H1 (cell line): ENCODE data around the gene ZMYM2. TPM values are rescaled to one million over a fixed set of nuclear protein-coding genes. Genes with fewer than 3 reads are reported as not detected.

Experiments
- CTCF ChIA-PET: fragments of 300-600 bp; sonication (Branson Sonifier 250); formaldehyde crosslinking; loops from one replicate; lab custom pipeline; 2021; ENCODE audit not compliant: partially characterized antibody; lab: Charles Lee
- POLR2A ChIA-PET: fragments of 300-600 bp; sonication (Branson Sonifier 250); formaldehyde crosslinking; loops from one replicate; lab custom pipeline; 2021; ENCODE audit warnings: inconsistent platforms; ENCODE audit not compliant: partially characterized antibody; lab: Charles Lee
- DNase-seq, 2 experiments: peaks; one replicate each; pipeline versions ENCODE4 v3.0.0 to v3.0.0-alpha.2; 2010 to 2022; ENCODE audit warnings: low spot score in 2 of 2, low read depth in 1 of 2, mixed read lengths in 1 of 2
- FAIRE-seq: peaks from 2 replicates; lab custom pipeline; 2011; peaks lifted over from hg19 to GRCh38; lab: Jason Lieb, UNC
- H2AFZ ChIP-seq: 2 replicates; pipeline ENCODE4 v1.8.1; 2012; ENCODE audit warnings: low read length, inconsistent platforms
- H2AK5ac ChIP-seq: 2 replicates; pipeline ENCODE4 v1.6.1; 2013; ENCODE audit warnings: low read depth, low read length
- H2BK120ac ChIP-seq: replicated peaks from 2 replicates; pipeline ENCODE3; 2013; ENCODE audit warnings: low read depth, low read length, inconsistent platforms
- H2BK12ac ChIP-seq: 2 replicates; pipeline ENCODE4 v1.6.1; 2013; ENCODE audit warnings: low read depth, low read length
- H2BK15ac ChIP-seq: 2 replicates; pipeline ENCODE4 v1.6.1; 2013; ENCODE audit warnings: low read length
- H2BK20ac ChIP-seq: 2 replicates; pipeline ENCODE4 v1.6.1; 2013; ENCODE audit warnings: low read length
- H2BK5ac ChIP-seq: 2 replicates; pipeline ENCODE4 v1.6.1; 2013; ENCODE audit warnings: low read depth, low read length
- H3K14ac ChIP-seq: 2 replicates; pipeline ENCODE4 v1.6.1; 2013; ENCODE audit warnings: inconsistent platforms; ENCODE audit not compliant: insufficient read length
- H3K18ac ChIP-seq: 2 replicates; pipeline ENCODE4 v1.6.1; 2013; ENCODE audit warnings: low read length; ENCODE audit errors: extremely low read depth
- H3K23ac ChIP-seq: 2 replicates; pipeline ENCODE4 v1.6.1; 2013; ENCODE audit warnings: inconsistent platforms; ENCODE audit not compliant: insufficient read length
- H3K23me2 ChIP-seq: 2 replicates; pipeline ENCODE4 v1.6.1; 2013; ENCODE audit warnings: low read depth, low read length
- H3K27ac ChIP-seq: 2 replicates; pipeline ENCODE4 v1.6.1; 2011; ENCODE audit warnings: low read depth, low read length, inconsistent platforms
- H3K27me3 ChIP-seq, 4 experiments: replicated peaks in 1 of 4; 1 replicate in 1 of 4; 2 replicates in 3 of 4; pipeline versions ENCODE4 v1.6.1 to v1.8.1; 2011 to 2013; ENCODE audit warnings: low read length in 3 of 4, mild to moderate bottlenecking in 3 of 4, inconsistent platforms in 2 of 4, mixed read lengths in 2 of 4, moderate library complexity in 1 of 4; ENCODE audit not compliant: control insufficient read depth in 3 of 4, insufficient read depth in 3 of 4; ENCODE audit errors: extremely low read depth in 1 of 4
- H3K36me3 ChIP-seq, 4 experiments: 2 replicates each; pipeline versions ENCODE4 v1.6.1 to v1.8.1; 2011 to 2013; ENCODE audit warnings: mild to moderate bottlenecking in 4 of 4, low read length in 3 of 4, moderate library complexity in 2 of 4, control low read depth in 1 of 4, inconsistent platforms in 1 of 4; ENCODE audit not compliant: insufficient read depth in 4 of 4, control insufficient read depth in 2 of 4
- H3K4ac ChIP-seq: replicated peaks from 2 replicates; pipeline ENCODE3; 2013; ENCODE audit warnings: low read length, low read depth, mixed read lengths, inconsistent platforms; ENCODE audit not compliant: insufficient read length
- H3K4me1 ChIP-seq, 4 experiments: replicated peaks in 1 of 4; 1 replicate in 1 of 4; 2 replicates in 3 of 4; pipeline versions ENCODE4 v1.6.1 to v1.8.1; 2011 to 2013; ENCODE audit warnings: low read length in 3 of 4, inconsistent platforms in 2 of 4, mixed read lengths in 1 of 4; ENCODE audit not compliant: insufficient read depth in 4 of 4, control insufficient read depth in 3 of 4
- H3K4me2 ChIP-seq, 2 experiments: 2 replicates each; pipeline versions ENCODE4 v1.6.1 to v1.8.1; 2011 to 2013; ENCODE audit warnings: low read depth in 2 of 2, low read length in 2 of 2, control low read depth in 1 of 2, inconsistent platforms in 1 of 2, mild to moderate bottlenecking in 1 of 2; ENCODE audit not compliant: insufficient read depth in 1 of 2
- H3K4me3 ChIP-seq, 4 experiments: fragments of 200-600, 300-600 bp in 1 of 4; sonication (generic), shearing (Covaris generic), sonication (Bioruptor Twin) in 1 of 4; 2 replicates each; pipeline versions ENCODE4 v1.5.1 to v1.8.1; 2011 to 2016; ENCODE audit warnings: low read length in 4 of 4, low read depth in 3 of 4, control low read depth in 2 of 4, inconsistent platforms in 2 of 4, mild to moderate bottlenecking in 2 of 4, mixed read lengths in 1 of 4, moderate library complexity in 1 of 4; ENCODE audit not compliant: insufficient read depth in 2 of 4; ENCODE audit errors: extremely low read depth in 1 of 4
- H3K56ac ChIP-seq: replicated peaks from 2 replicates; pipeline ENCODE3; 2013; ENCODE audit warnings: low read depth, mild to moderate bottlenecking, mixed read lengths, low read length, inconsistent platforms; ENCODE audit not compliant: insufficient read length
- H3K79me1 ChIP-seq: 2 replicates; pipeline ENCODE4 v1.6.1; 2013; ENCODE audit warnings: low read depth, low read length, control low read depth
- H3K79me2 ChIP-seq, 2 experiments: 2 replicates each; pipeline versions ENCODE4 v1.6.1 to v1.8.1; 2012 to 2013; ENCODE audit warnings: low read length in 2 of 2, mild to moderate bottlenecking in 2 of 2, inconsistent platforms in 1 of 2; ENCODE audit not compliant: insufficient read depth in 2 of 2, control insufficient read depth in 1 of 2
- H3K9ac ChIP-seq, 4 experiments: replicated peaks in 1 of 4; 1 replicate in 1 of 4; 2 replicates in 3 of 4; pipeline versions ENCODE4 v1.6.1 to v1.8.1; 2011 to 2013; ENCODE audit warnings: low read depth in 3 of 4, low read length in 3 of 4, control low read depth in 2 of 4, mild to moderate bottlenecking in 2 of 4, moderate library complexity in 2 of 4, inconsistent platforms in 1 of 4; ENCODE audit errors: extremely low read depth in 1 of 4
- H3K9me3 ChIP-seq, 2 experiments: 2 replicates each; pipeline versions ENCODE4 v1.6.1 to v1.8.1; 2012 to 2013; ENCODE audit warnings: mild to moderate bottlenecking in 2 of 2, moderate library complexity in 2 of 2, control low read depth in 1 of 2, inconsistent platforms in 1 of 2, low read depth in 1 of 2, low read length in 1 of 2, mixed read lengths in 1 of 2; ENCODE audit not compliant: insufficient read depth in 2 of 2
- H4K20me1 ChIP-seq, 2 experiments: replicated peaks in 1 of 2; 2 replicates each; pipeline versions ENCODE3 to v1.8.1; 2011 to 2013; ENCODE audit warnings: inconsistent platforms in 2 of 2, low read length in 2 of 2, mild to moderate bottlenecking in 1 of 2; ENCODE audit not compliant: insufficient read depth in 2 of 2, control insufficient read depth in 1 of 2
- H4K5ac ChIP-seq: 2 replicates; pipeline ENCODE4 v1.6.1; 2013; ENCODE audit warnings: low read length, low read depth, mixed read lengths, inconsistent platforms; ENCODE audit not compliant: insufficient read length
- H4K8ac ChIP-seq: 2 replicates; pipeline ENCODE4 v1.8.0; 2013; ENCODE audit warnings: mild to moderate bottlenecking, moderate library complexity, low read length, inconsistent platforms; ENCODE audit not compliant: insufficient read depth; ENCODE audit errors: extremely low read depth
- H4K91ac ChIP-seq: replicated peaks from 2 replicates; pipeline ENCODE3; 2013; ENCODE audit warnings: low read length, mixed read lengths, inconsistent platforms; ENCODE audit not compliant: insufficient read length
- CTBP2 ChIP-seq: IDR thresholded peaks from 2 replicates; pipeline ENCODE4 v1.7.0; 2011; ENCODE audit warnings: borderline replicate concordance, mild to moderate bottlenecking, moderate library complexity, mixed read lengths, low read length; ENCODE audit not compliant: insufficient read depth, insufficient read length
- CTCF ChIP-seq, 3 experiments: IDR thresholded peaks; 1 replicate in 2 of 3; 2 replicates in 1 of 3; pipeline versions ENCODE4 v1.5.1 to v1.6.1; 2011; ENCODE audit warnings: low read length in 3 of 3, mild to moderate bottlenecking in 3 of 3, inconsistent platforms in 2 of 3, low read depth in 1 of 3, moderate library complexity in 1 of 3; ENCODE audit not compliant: insufficient read depth in 1 of 3; ENCODE audit errors: control extremely low read depth in 1 of 3
- HDAC6 ChIP-seq: IDR thresholded peaks from one replicate; pipeline ENCODE4 v1.7.1; 2012; ENCODE audit warnings: low read depth, mild to moderate bottlenecking, inconsistent platforms, low read length, moderate library complexity
- KDM5A ChIP-seq: fragments of 200-600 bp; IDR thresholded peaks from 2 replicates; pipeline ENCODE4 v1.7.1; 2012; ENCODE audit warnings: mild to moderate bottlenecking, low read length, inconsistent platforms, mixed read lengths
- MAFK ChIP-seq: IDR thresholded peaks from 2 replicates; pipeline ENCODE4 v1.6.1; 2012; ENCODE audit warnings: low read depth, mild to moderate bottlenecking, improper control_type of control experiment, low read length
- POLR2AphosphoS5 ChIP-seq: IDR thresholded peaks from 2 replicates; pipeline ENCODE4 v1.6.1; 2011; ENCODE audit warnings: low read depth, low read length
- RNF2 ChIP-seq: fragments of 200-900, 300-1000 bp; sonication (generic); IDR thresholded peaks from 2 replicates; pipeline ENCODE4 v1.7.1; 2016; ENCODE audit warnings: borderline replicate concordance, low read depth, mild to moderate bottlenecking, antibody characterized with exemption, low read length; ENCODE audit not compliant: poor library complexity, severe bottlenecking; ENCODE audit errors: missing control alignments
- SP4 ChIP-seq: IDR thresholded peaks from 2 replicates; pipeline ENCODE4 v1.6.1; 2012; ENCODE audit warnings: low read length, inconsistent platforms
- SUZ12 ChIP-seq: fragments of 200-600 bp; sonication (generic); IDR thresholded peaks from 2 replicates; pipeline ENCODE4 v1.6.1; 2012; ENCODE audit warnings: mild to moderate bottlenecking, inconsistent platforms, low read length, moderate library complexity, mixed read lengths
- TAF1 ChIP-seq: IDR thresholded peaks from 2 replicates; pipeline ENCODE4 v1.6.1; 2011; ENCODE audit warnings: mild to moderate bottlenecking, low read depth, low read length
- TEAD4 ChIP-seq: IDR thresholded peaks from 2 replicates; pipeline ENCODE4 v1.6.1; 2012; ENCODE audit warnings: low read depth, low read length, inconsistent platforms, mixed read lengths
- YY1 ChIP-seq: IDR thresholded peaks from 2 replicates; pipeline ENCODE4 v1.6.1; 2011; ENCODE audit warnings: low read depth, mild to moderate bottlenecking, low read length
- WGBS, 2 experiments: shearing (Covaris generic) in 1 of 2; methylation state at CpG; one replicate each; pipeline versions ENCODE4 v1.1.6 to v1.1.7; 2013 to 2015; ENCODE audit warnings: low lambda C conversion rate in 2 of 2, mixed read lengths in 2 of 2, inconsistent platforms in 1 of 2, low coverage in 1 of 2, missing lambda C conversion rate in 1 of 2; ENCODE audit not compliant: insufficient replicate concordance in 2 of 2, insufficient coverage in 1 of 2, insufficient read length in 1 of 2; ENCODE audit errors: extremely low coverage in 1 of 2, missing lambda C conversion rate in 1 of 2; 5-methylcytosine and 5-hydroxymethylcytosine counted together
- polyA plus RNA-seq, 7 experiments: library from polyadenylated mRNA; depleted of rRNA in 3 of 7; stranded (reverse) in 5 of 7; unstranded in 2 of 7; fragments of >200 nt in 5 of 7; fragments of 200-250 nt in 2 of 7; gene quantifications; 1 replicate in 5 of 7; 2 replicates in 1 of 7; 4 replicates in 1 of 7; pipeline versions ENCODE4 v1.2.1 to v1.2.3, GENCODE V29; 2011 to 2013; ENCODE audit warnings: missing spikeins in 2 of 7, mixed read lengths in 2 of 7
- total RNA-seq: library from RNA; stranded (reverse); fragmentation: NEBNext Ultra II Directional; extraction: Animal tissue kit (Norgen Biotek cat#: 25700); gene quantifications from 2 replicates; pipeline ENCODE4 v1.2.1, GENCODE V29; 2021

Gene ZMYM2
- total and polyA plus RNA-seq, 2 of the 8 experiments (the other 6 are each of a cell fraction or from before 2014, with no cell fraction given): 41.2 to 159 TPM

- Histone ChIP-seq H3K14ac (no peak overlapping the region), H3K23ac (no peak overlapping the region), H4K20me1 (peaks cover 2 to 14% of the 10 kb centered on the region in 2 experiments), H3K4me3 (no peak overlapping the region), H3K79me1 (peaks cover 2% of the 10 kb centered on the region; the same call in 1 of the 2 replicates), H2BK15ac (no peak overlapping the region), H3K36me3 (peaks cover 0 to 37% (median 8%) of the 10 kb centered on the region in 4 experiments; a peak in 3 of 8 replicates), H2BK5ac (no peak overlapping the region), H2BK20ac (no peak overlapping the region), H3K9ac (no peak overlapping the region), H3K56ac (no peak overlapping the region), H3K4ac (no peak overlapping the region), H2AK5ac (no peak overlapping the region), H3K18ac (no peak overlapping the region), H4K91ac (no peak overlapping the region), H3K4me2 (no peak overlapping the region), H2BK120ac (no peak overlapping the region), H3K27ac (no peak overlapping the region), H2AFZ (no peak overlapping the region), H3K4me1 (no peaks in the 10 kb centered on the region), H4K8ac (no peak overlapping the region), H3K27me3 (no peaks in the 10 kb centered on the region), H3K23me2 (no peaks in the 10 kb centered on the region), H3K9me3 (no peaks in the 10 kb centered on the region), H2BK12ac (no peak overlapping the region), H3K79me2 (peaks cover 0 to 48% of the 10 kb centered on the region in 2 experiments; a peak in 2 of 4 replicates), H4K5ac (no peak overlapping the region)
- 81% methylated on average over 2 of the region's 2 CpGs; no CpG with 5 or more reads in 1 of the 2 experiments for WGBS, 2 experiments
- FAIRE-seq (no peak), DNase-seq (no peak)
- POLR2A ChIA-PET: no interaction called here
- CTCF ChIA-PET: no interaction called here
- TF ChIP-seq CTCF (IDR thresholded peaks at IDR 0.05; ENCODE audit: control extremely low read depth in 1 of 3, insufficient read depth in 1 of 3, low read depth in 1 of 3, low read length in 3 of 3): no peak
- TF ChIP-seq POLR2AphosphoS5: no peak
- TF ChIP-seq RNF2: no peak
- no peak for TF ChIP-seq SUZ12
- no peak for TF ChIP-seq TAF1
- no peak for TF ChIP-seq SP4
- TF ChIP-seq KDM5A: no peak
- TF ChIP-seq HDAC6: no peak
- TF ChIP-seq YY1: no peak
- TF ChIP-seq MAFK: no peak
- TF ChIP-seq CTBP2: no peak
- TF ChIP-seq TEAD4: no peak
Measured at GRCh38 chr13:20019043-20019442, 60.5 kb downstream of the ZMYM2 start.
